Measurements from ENCODE around the gene SPG7.

The SPG7 gene

DNA sequence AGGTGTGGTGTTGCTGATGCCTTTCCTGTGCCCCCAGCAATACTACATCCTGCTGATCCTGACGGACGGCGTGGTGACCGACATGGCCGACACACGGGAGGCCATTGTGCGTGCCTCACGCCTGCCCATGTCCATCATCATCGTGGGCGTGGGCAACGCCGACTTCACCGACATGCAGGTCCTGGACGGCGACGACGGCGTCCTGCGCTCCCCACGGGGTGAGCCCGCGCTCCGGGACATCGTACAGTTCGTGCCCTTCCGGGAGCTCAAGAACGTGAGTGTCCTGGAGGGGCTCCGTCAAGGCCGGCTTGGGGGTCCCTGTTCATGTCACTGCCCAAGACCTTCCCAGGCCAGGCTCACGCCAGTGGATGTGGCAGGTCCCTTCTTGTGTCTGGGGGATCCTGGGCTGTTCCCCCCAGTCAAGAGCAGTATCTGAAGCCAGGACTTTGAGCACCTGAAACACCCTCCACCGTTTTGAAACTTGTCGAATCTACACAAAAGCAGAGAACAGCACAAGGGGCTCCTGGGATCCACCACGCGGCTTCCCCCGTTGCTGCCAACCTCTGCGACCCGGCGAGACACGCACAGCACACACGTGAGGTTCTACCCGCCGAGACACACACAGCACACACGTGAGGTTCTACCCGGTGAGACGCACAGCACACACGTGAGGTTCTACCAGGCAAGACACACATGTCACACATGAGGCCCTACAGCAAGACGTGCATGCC lies 87.3 kb downstream of the SPG7 start:
- in situ Hi-C loops (cut with MboI; ENCODE audit: low sequenced_read_pairs) = no loop called here

DNA sequence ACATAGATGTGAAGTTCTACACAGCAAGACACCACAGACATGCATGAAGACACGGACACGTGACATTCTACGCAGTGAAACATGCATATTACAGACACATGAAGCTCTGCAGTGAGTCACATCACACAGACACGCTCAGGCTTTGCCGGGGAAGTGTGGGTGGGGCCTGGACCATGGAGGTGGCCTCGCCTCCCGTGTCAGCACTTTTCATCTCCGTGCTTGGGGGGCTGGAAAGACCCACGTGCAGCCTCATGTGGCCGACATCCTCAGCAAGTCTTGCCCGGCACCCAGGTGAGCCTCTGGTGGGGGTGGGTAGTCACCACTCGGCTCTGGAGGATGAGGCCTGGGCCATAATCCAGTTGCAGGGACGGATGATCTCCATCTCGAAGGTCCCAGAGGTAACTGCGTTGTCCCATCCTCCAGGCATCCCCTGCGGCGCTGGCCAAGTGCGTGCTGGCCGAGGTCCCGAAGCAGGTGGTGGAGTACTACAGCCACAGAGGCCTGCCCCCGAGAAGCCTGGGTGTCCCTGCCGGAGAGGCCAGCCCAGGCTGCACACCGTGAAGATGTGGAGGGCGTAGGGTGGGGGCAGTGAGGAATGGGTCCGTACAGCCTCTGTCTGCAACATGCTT lies 88.0 kb downstream of the SPG7 start:
- in situ Hi-C loops (cut with MboI; ENCODE audit: low sequenced_read_pairs) = no loop called here

DNA sequence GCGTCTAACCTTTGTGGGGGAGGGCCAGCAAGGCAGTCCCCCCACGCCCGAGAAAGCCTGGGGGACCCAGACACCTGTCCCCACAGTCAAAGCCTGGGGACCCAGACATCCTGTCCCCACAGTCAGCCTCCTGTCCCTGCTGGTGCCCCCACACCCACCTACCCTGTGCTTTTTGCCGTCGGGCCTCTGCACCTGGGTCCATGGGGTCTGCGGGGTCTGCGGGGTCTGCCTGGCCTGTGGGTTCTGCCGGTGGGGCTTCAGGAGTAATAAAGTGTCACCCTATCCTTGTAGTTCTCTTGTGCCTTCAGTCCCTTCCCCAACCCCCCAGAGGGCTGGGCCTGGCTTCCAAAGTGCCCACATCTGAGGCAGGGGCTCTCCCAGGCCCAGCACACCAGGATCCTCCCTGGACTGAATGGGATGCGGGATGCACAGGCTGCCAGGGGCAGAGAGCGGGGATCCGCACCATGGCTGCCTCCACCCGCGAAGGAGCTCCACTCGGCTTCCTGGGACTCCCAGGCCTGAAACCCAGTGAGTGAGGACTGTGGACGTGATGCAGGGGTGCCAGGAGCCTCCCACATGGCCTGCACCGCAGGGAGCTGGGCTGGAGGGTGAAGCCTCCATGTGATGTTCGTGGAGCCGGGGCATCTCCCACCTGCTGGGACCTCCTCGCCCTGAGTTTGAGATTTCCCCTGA lies 88.9 kb downstream of the SPG7 start:
- in situ Hi-C loops (cut with MboI; ENCODE audit: low sequenced_read_pairs) = no loop called here

DNA sequence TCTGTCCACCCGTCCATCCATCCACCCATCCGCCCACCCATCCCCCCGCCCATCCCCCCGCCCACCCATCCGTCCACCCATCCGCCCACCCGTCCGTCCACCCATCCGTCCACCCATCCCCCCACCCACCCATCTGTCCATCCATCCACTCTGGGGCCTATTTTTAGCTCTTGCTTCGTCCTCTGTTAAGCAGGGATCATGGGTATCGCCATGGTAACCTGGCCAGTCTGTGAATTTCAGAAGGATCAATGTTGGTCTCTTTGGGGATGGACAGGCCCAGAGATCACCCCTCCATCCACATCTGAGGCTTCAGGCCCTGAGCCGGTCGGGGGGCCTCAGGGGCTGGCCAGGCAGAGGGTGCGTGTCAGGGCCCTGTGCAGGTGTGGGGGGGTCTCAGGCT lies 90.0 kb downstream of the SPG7 start:
- in situ Hi-C loops (cut with MboI; ENCODE audit: low sequenced_read_pairs) = no loop called here

DNA sequence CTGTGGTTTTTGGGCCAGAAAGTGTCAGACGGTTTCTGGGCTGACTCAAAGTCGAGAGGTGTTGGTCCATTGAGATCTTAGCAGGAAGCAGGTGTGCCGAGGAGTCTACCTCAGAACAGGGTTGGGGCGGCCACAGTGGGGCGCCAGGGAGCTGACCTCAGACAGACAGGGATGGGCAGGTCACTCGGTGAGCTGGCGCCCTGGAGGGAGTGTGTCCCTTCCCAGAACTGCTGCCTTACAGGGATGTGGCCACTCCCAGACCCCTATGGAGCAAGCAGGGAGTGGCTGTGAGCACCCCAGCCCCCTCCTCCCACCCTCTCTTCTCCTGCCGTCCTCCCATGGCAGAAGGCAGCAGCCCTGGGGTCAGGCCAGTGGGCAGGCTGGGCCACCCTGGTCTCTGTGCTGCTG lies 91.3 kb downstream of the SPG7 start:
- in situ Hi-C loops (cut with MboI; ENCODE audit: low sequenced_read_pairs) = no loop called here

DNA sequence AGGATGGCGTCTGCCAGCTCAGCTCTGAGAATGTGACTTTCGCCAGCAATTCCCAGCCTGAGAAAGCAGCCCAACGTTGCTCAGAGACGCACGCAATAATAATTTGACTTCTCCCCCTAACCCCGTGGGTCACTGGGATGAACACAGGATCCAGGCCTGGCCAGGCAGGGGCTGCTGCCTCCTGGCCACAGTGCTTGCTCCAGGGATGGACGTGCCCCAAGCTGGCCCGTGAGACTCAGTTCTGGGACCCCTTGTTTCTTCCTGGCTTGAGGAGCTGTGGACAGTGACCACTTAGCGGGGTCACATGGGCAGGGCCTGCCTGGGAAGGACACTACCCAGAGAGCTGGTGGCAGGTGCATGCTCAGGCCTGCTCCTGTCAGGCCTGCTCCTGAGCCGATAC lies 91.7 kb downstream of the SPG7 start:
- in situ Hi-C loops (cut with MboI; ENCODE audit: low sequenced_read_pairs) = no loop called here

DNA sequence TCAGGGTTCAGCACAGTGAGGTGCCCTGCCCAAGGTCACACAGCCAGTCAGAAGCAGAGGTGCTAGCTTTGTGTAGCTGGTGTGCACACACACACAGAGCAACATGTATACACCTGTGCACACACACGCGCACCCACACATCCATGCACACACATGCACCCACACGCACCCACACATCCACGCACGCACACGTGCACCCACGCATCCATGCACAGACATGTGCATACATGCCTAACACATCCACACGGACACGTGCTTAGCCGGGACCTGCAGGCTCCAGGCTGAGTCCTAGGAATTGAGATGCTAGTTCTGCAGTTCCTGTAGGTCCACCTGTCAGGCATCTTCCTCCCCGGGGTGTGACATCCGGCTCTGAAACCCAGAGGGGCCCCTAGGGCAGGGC lies 92.2 kb downstream of the SPG7 start:
- in situ Hi-C loops (cut with MboI; ENCODE audit: low sequenced_read_pairs) = no loop called here

DNA sequence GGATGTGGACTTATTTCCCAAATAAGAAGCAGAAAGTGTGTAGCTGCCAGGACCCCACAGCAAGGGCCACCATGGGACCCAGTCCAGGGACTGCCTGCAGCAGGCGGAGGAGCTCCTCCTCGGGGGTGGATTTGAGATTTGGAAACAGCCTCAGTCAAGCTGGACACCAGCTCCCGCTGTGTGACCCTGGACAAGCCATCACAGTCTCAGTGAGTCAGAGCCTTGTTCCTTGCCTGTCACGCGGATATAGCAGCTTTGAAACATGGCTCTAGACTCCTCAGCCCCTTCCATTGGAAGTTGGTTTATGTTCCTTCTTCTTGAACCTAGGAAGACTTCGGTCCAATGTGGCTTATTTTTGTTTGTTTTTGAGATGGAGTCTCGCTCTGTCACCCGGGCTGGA lies 92.8 kb downstream of the SPG7 start:
- in situ Hi-C loops (cut with MboI; ENCODE audit: low sequenced_read_pairs) = no loop called here

DNA sequence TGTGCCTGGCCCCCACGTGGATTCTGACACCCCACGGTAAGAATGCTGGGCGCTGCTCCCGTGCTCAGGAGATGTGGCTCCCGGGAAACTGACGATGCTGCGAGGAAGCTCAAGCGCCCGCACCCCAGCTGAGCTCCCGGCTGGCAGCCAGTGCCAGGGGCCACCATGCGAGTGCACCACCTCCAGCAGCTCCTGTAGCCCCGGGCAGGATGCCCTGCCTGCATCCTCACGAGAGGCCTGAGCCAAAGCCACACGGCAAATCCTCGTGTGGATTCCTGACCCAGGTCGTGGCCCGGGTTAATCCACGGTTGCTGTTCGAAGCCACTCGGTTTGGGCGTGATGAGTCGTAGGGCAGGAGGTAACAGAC lies 93.7 kb downstream of the SPG7 start:
- in situ Hi-C loops (cut with MboI; ENCODE audit: low sequenced_read_pairs) = no loop called here

DNA sequence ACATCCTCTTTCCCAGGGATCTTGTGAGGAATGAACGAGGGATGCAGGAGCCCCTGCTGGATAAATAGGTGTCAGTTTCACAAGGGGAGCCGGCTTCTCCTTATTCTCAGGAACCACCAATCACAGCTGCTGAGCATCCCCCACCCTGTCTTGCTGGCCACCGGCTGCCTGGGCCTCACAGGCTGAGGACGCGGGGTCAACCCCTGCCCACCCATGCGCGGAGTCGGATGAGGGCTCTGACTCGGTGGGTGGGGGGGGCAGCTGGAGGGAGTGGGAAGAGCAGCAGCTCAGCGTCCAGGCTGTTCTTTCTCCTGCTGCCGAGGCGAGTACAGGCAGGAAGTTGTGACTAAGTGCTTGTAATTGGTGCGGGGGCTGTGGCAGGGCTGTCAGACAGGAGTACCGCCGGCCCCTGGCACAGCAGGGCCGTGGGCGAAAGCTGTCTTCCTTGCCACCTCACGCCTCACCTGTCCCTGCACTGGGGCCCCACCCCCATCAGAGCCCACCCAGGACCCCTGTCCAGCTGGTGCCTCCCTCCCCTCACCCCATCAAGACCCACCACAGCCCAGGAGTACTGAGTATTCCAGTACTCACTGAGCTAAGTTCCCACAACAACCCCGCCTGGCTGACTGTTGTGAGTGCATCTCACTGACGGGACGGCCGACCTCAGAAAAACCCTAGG lies 94.2 kb downstream of the SPG7 start:
- in situ Hi-C loops (cut with MboI; ENCODE audit: low sequenced_read_pairs) = no loop called here

DNA sequence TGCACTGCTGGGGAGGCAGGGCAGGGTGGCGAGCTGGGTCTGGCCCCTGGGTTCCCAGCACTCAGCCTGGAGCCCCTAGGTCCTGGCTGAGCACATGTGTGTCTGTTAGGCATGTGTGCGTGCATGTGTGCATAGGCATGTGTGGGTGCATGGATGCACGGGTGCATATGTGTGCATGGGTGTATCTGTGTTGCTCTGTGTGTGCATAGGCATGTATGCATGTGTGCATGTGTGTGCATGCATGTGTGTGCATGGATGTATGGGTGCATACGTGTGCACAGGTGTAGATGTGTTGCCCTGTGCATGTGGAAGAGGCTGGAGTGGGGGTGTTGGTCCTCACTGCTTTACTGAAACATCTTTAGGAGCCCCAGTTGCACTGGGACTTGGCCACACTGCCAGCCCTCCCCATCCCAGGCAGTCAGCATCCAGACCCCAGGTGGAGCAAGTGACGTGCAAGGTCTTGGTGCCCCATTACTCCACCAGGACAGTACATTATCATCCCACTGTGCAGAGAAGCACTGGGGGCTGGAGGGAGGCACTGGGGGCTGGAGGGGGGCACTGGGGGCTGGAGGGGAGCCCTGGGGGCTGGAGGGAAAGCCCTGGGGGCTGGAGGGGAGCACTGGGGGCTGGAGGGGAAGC lies 94.9 kb downstream of the SPG7 start:
- in situ Hi-C loops (cut with MboI; ENCODE audit: low sequenced_read_pairs) = no loop called here

DNA sequence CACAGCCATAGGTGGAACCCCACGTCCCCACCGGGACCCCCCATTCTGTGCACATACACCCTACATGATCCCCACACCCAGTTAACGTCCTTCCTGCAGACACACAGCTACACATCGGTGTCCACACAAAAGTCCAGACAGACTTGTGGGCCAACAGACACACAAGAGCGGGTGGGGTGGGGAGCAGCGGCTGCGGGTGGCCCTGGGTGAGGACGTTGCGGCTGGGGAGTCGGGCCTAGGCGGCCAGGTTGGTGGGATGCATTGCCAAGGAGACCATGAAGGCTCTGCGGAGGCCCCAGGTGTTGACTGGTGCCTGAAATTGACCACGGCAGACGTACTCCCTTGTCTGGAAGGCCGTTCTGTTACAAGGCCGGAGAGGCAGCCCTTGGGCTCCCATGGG lies 96.6 kb downstream of the SPG7 start:
- in situ Hi-C loops (cut with MboI; ENCODE audit: low sequenced_read_pairs) = no loop called here

DNA sequence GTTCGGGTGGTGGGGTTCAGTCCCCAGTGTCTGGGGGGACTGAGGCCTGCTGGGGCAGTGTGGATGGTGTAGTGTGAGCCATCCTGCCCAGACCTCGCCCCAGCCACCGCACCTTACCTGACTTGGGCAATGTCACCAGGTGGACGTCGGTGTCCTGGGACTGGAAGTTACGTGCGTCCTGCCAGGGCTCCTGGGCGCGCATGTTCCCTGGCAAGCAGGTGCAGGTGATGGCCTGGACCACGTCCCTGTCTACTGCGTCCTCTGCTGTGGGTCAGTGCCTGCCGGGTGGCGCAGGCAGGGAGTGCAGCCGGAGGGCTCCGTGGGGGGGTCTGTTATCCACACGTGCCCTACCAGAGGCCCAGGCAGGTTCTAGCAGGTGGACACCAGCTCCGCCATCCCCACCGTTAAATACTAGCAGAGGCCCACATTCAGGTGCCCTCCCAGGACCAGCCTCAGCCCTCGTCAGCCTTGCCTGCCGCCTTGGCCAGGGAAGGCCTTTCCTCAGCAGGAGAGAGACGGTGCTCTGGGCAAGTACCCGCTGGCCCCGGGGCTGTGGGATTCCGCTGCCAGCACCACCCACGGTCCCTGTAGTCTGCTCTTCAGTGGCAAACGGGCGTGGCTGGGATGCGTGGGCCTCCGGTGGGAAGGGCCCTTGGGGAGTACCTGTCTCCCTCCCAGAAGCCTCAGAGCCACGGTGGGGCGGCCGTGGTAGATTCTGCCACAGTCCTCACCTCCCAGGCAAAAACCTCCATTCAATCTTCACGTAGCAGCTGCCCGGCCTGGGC lies 97.2 kb downstream of the SPG7 start:
- in situ Hi-C loops (cut with MboI; ENCODE audit: low sequenced_read_pairs) = no loop called here

DNA sequence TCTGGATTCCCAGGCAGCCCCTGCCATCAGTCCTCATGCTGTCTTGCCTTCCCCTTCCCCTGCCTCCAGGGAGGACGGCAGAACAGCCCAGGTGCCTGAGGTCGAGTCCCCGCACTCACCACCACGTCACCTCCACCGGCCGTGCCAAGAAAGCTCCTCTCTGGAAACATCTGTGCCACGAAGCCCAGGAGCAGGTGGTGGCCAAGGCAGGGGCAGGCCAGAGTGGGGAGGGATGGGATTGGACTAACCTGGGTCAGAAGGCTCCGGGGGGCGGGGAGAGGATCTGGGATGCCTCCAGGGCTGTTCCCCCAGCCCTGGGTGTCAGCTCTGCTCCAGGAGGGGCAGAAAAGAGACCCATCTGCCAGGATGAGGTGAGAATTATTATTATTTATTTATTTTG lies 97.8 kb downstream of the SPG7 start:
- in situ Hi-C loops (cut with MboI; ENCODE audit: low sequenced_read_pairs) = no loop called here

Data from HL-60/S4 treated with retinoic acid at 250 ng/mL for 4 days and 3 days (cell line).